SJCRH30 (cell line): ENCODE results near the gene MYO5A. TPM values are rescaled to one million over a fixed set of nuclear protein-coding genes. Genes with fewer than 3 reads are reported as not detected.
"Not testable (repeated sequence)": the region's sequence is repeated elsewhere in the genome, so short reads cannot be mapped to it uniquely, and the experiment has no call there.

ENCODE experiments used
- DNase-seq, 2 experiments: peaks; one replicate each; pipeline ENCODE4 v3.0.0-alpha.2; 2015 to 2020
- H3K27ac ChIP-seq: fragments of 250-450 bp; sonication (Bioruptor Pico); 2 replicates; pipeline ENCODE4 v1.5.1; 2020; ENCODE audit warnings: mild to moderate bottlenecking, moderate library complexity
- H3K27me3 ChIP-seq: fragments of 250-450 bp; sonication (Bioruptor Pico); 2 replicates; pipeline ENCODE4 v1.5.1; 2020; ENCODE audit warnings: mild to moderate bottlenecking, moderate library complexity
- H3K36me3 ChIP-seq: fragments of 250-450 bp; sonication (Bioruptor Pico); 2 replicates; pipeline ENCODE4 v1.5.1; 2020; ENCODE audit warnings: mild to moderate bottlenecking, moderate library complexity
- H3K4me1 ChIP-seq: fragments of 250-450 bp; sonication (Bioruptor Pico); 2 replicates; pipeline ENCODE4 v1.5.1; 2020; ENCODE audit warnings: mild to moderate bottlenecking, moderate library complexity
- H3K4me3 ChIP-seq: fragments of 250-450 bp; sonication (Bioruptor Pico); 2 replicates; pipeline ENCODE4 v1.5.1; 2020; ENCODE audit warnings: mild to moderate bottlenecking, moderate library complexity
- H3K9me3 ChIP-seq: fragments of 250-450 bp; sonication (Bioruptor Pico); replicated peaks from 2 replicates; pipeline ENCODE4 v1.5.1; 2020; ENCODE audit warnings: mild to moderate bottlenecking, moderate library complexity
- total RNA-seq: library from RNA; depleted of rRNA; stranded (reverse); fragments of >200 nt; shearing (Covaris generic); gene quantifications from 2 replicates; pipeline ENCODE4 v1.2.3, GENCODE V29; 2014

The MYO5A gene
- total RNA-seq, 1 experiment from 2014 or later = 15.2 TPM

GRCh38 chr15:52503788-52504496 is 24.7 kb downstream of the MYO5A start:
- H3K27me3 ChIP-seq = no peaks in the 10 kb centered on the region
- no peak for DNase-seq
- no peak overlapping the region for H3K27ac ChIP-seq
- no peaks in the 10 kb centered on the region for H3K9me3 ChIP-seq
- H3K36me3 ChIP-seq = no peaks in the 10 kb centered on the region
- H3K4me3 ChIP-seq = no peak overlapping the region
- no peaks in the 10 kb centered on the region for H3K4me1 ChIP-seq

- Histone ChIP-seq H3K4me1 (no peaks in the 10 kb centered on the region), H3K27me3 (no peaks in the 10 kb centered on the region), H3K4me3 (no peak overlapping the region), H3K27ac (no peak overlapping the region), H3K9me3 (no peaks in the 10 kb centered on the region), H3K36me3 (no peaks in the 10 kb centered on the region)
- no peak for DNase-seq
Measured at GRCh38 chr15:52502608-52503007, 26.1 kb downstream of the MYO5A start.

GRCh38 chr15:52499506-52499905 is 29.2 kb downstream of the MYO5A start:
- H3K4me3 ChIP-seq = no peak overlapping the region
- H3K4me1 ChIP-seq = no peaks in the 10 kb centered on the region
- no peak for DNase-seq
- H3K27ac ChIP-seq = no peak overlapping the region
- H3K27me3 ChIP-seq = no peaks in the 10 kb centered on the region
- H3K9me3 ChIP-seq = no peaks in the 10 kb centered on the region
- no peaks in the 10 kb centered on the region for H3K36me3 ChIP-seq

- no peaks in the 10 kb centered on the region for H3K36me3 ChIP-seq
- H3K4me3 ChIP-seq = no peak overlapping the region
- H3K27me3 ChIP-seq = no peaks in the 10 kb centered on the region
- H3K4me1 ChIP-seq = no peaks in the 10 kb centered on the region
- no peaks in the 10 kb centered on the region for H3K9me3 ChIP-seq
- DNase-seq = no peak
- H3K27ac ChIP-seq = no peak overlapping the region
Measured at GRCh38 chr15:52498706-52499105, 30.0 kb downstream of the MYO5A start.

- Histone ChIP-seq H3K36me3 (no peaks in the 10 kb centered on the region), H3K4me1 (no peaks in the 10 kb centered on the region), H3K9me3 (no peaks in the 10 kb centered on the region), H3K4me3 (no peak overlapping the region), H3K27me3 (no peaks in the 10 kb centered on the region), H3K27ac (no peak overlapping the region)
- no peak for DNase-seq
Measured at GRCh38 chr15:52496776-52497470, 31.8 kb downstream of the MYO5A start.

GRCh38 chr15:52496175-52496574 is 32.5 kb downstream of the MYO5A start:
- H3K4me3 ChIP-seq = no peak overlapping the region
- H3K36me3 ChIP-seq = no peaks in the 10 kb centered on the region
- H3K27ac ChIP-seq = no peak overlapping the region
- H3K27me3 ChIP-seq = no peaks in the 10 kb centered on the region
- DNase-seq = no peak
- H3K9me3 ChIP-seq = no peaks in the 10 kb centered on the region
- no peaks in the 10 kb centered on the region for H3K4me1 ChIP-seq

GRCh38 chr15:52495125-52495524 is 33.6 kb downstream of the MYO5A start:
- DNase-seq = no peak

GRCh38 chr15:52493968-52494367 is 34.7 kb downstream of the MYO5A start:
- no peaks in the 10 kb centered on the region for H3K36me3 ChIP-seq
- no peak overlapping the region for H3K4me3 ChIP-seq
- DNase-seq = no peak
- H3K27me3 ChIP-seq = no peaks in the 10 kb centered on the region
- no peaks in the 10 kb centered on the region for H3K9me3 ChIP-seq
- H3K4me1 ChIP-seq = no peaks in the 10 kb centered on the region
- H3K27ac ChIP-seq = no peak overlapping the region

More at GRCh38 chr15:52495125-52495524, 33.6 kb downstream of the MYO5A start:
- no peaks in the 10 kb centered on the region for H3K9me3 ChIP-seq
- no peaks in the 10 kb centered on the region for H3K36me3 ChIP-seq
- no peak overlapping the region for H3K27ac ChIP-seq
- no peaks in the 10 kb centered on the region for H3K27me3 ChIP-seq
- H3K4me1 ChIP-seq = no peaks in the 10 kb centered on the region
- H3K4me3 ChIP-seq = no peak overlapping the region

- Histone ChIP-seq H3K27ac (no peak overlapping the region), H3K9me3 (no peaks in the 10 kb centered on the region), H3K4me3 (no peak overlapping the region), H3K27me3 (no peaks in the 10 kb centered on the region), H3K36me3 (no peaks in the 10 kb centered on the region), H3K4me1 (no peaks in the 10 kb centered on the region)
- no peak for DNase-seq
Measured at GRCh38 chr15:52492132-52492531, 36.5 kb downstream of the MYO5A start.

- no peaks in the 10 kb centered on the region for H3K4me1 ChIP-seq
- no peak overlapping the region for H3K27ac ChIP-seq
- H3K27me3 ChIP-seq = no peaks in the 10 kb centered on the region
- no peak for DNase-seq
- H3K9me3 ChIP-seq = no peaks in the 10 kb centered on the region
- no peak overlapping the region for H3K4me3 ChIP-seq
- H3K36me3 ChIP-seq = no peaks in the 10 kb centered on the region
Measured at GRCh38 chr15:52491472-52491871, 37.2 kb downstream of the MYO5A start.

- H3K9me3 ChIP-seq, H3K4me1 ChIP-seq, H3K36me3 ChIP-seq, H3K4me3 ChIP-seq, DNase-seq, H3K27me3 ChIP-seq, H3K27ac ChIP-seq: not testable (repeated sequence)
Measured at GRCh38 chr15:52489430-52489829, 39.2 kb downstream of the MYO5A start.

GRCh38 chr15:52488830-52489229 is 39.9 kb downstream of the MYO5A start:
- no peak for DNase-seq
- no peaks in the 10 kb centered on the region for H3K27me3 ChIP-seq
- no peaks in the 10 kb centered on the region for H3K36me3 ChIP-seq

GRCh38 chr15:52486003-52486996 is 42.4 kb downstream of the MYO5A start:
- Histone ChIP-seq H3K27ac (no peak overlapping the region), H3K36me3 (no peaks in the 10 kb centered on the region), H3K4me1 (no peaks in the 10 kb centered on the region), H3K9me3 (no peaks in the 10 kb centered on the region), H3K4me3 (no peak overlapping the region), H3K27me3 (no peaks in the 10 kb centered on the region)
- no peak for DNase-seq

More at GRCh38 chr15:52488830-52489229, 39.9 kb downstream of the MYO5A start:
- Histone ChIP-seq H3K27ac (no peak overlapping the region), H3K4me3 (no peak overlapping the region), H3K9me3 (no peaks in the 10 kb centered on the region), H3K4me1 (no peaks in the 10 kb centered on the region)

GRCh38 chr15:52485290-52485689 is 43.4 kb downstream of the MYO5A start:
- no peak for DNase-seq
- Histone ChIP-seq H3K36me3 (no peaks in the 10 kb centered on the region), H3K4me3 (no peak overlapping the region), H3K27me3 (no peaks in the 10 kb centered on the region), H3K4me1 (no peaks in the 10 kb centered on the region), H3K27ac (no peak overlapping the region), H3K9me3 (no peaks in the 10 kb centered on the region)

GRCh38 chr15:52483707-52484106 is 45.0 kb downstream of the MYO5A start:
- peak in 1 of 2 experiments; percentile 12 for DNase-seq
- no peaks in the 10 kb centered on the region for H3K4me1 ChIP-seq

More at GRCh38 chr15:52483707-52484106, 45.0 kb downstream of the MYO5A start:
- no peak overlapping the region for H3K4me3 ChIP-seq
- no peak overlapping the region for H3K27ac ChIP-seq
- H3K36me3 ChIP-seq = no peaks in the 10 kb centered on the region
- H3K9me3 ChIP-seq = no peaks in the 10 kb centered on the region
- H3K27me3 ChIP-seq = no peaks in the 10 kb centered on the region
